Spleen (tissue), 11 donors: ENCODE results near the gene ROBO1. TPM values are rescaled to one million over a fixed set of nuclear protein-coding genes. Genes with fewer than 3 reads are reported as not detected.

ENCODE experiments used
- DNase-seq: peaks from one replicate; pipeline ENCODE4 v3.0.0-alpha.2; 2020
- H3K27ac ChIP-seq, 8 donors: fragments of 200-600 bp; sonication (generic) in 7 of 8; 1 replicate in 4 of 8; 2 replicates in 4 of 8; pipeline versions ENCODE4 v1.5.0 to v1.8.0; 2016 to 2021; ENCODE audit warnings: inconsistent platforms in 4 of 8, mild to moderate bottlenecking in 4 of 8, moderate library complexity in 1 of 8
- H3K27me3 ChIP-seq, 7 donors: fragments of 200-600 bp; sonication (generic) in 6 of 7; replicated peaks in 1 of 7; 1 replicate in 4 of 7; 2 replicates in 3 of 7; pipeline versions ENCODE4 v1.5.0 to v1.8.0; 2016 to 2021; ENCODE audit warnings: inconsistent platforms in 3 of 7, mild to moderate bottlenecking in 1 of 7
- H3K36me3 ChIP-seq, 6 donors: fragments of 200-600 bp; sonication (generic) in 5 of 6; 1 replicate in 4 of 6; 2 replicates in 2 of 6; pipeline versions ENCODE4 v1.5.0 to v1.8.0; 2016 to 2021; ENCODE audit warnings: inconsistent platforms in 2 of 6
- H3K4me1 ChIP-seq, 6 donors: fragments of 200-600 bp; sonication (generic) in 5 of 6; 1 replicate in 3 of 6; 2 replicates in 3 of 6; pipeline versions ENCODE4 v1.5.0 to v1.8.0; 2016 to 2021; ENCODE audit warnings: inconsistent platforms in 3 of 6
- H3K4me3 ChIP-seq, 8 donors: fragments of 200-600 bp; sonication (generic) in 7 of 8; 1 replicate in 4 of 8; 2 replicates in 4 of 8; pipeline versions ENCODE4 v1.5.0 to v1.8.0; 2016 to 2021; ENCODE audit warnings: inconsistent platforms in 4 of 8, mild to moderate bottlenecking in 4 of 8, moderate library complexity in 2 of 8
- H3K9me3 ChIP-seq, 8 donors: fragments of 200-600 bp; sonication (generic) in 7 of 8; 1 replicate in 4 of 8; 2 replicates in 4 of 8; pipeline versions ENCODE4 v1.5.0 to v1.8.0; 2016 to 2021; ENCODE audit warnings: inconsistent platforms in 4 of 8
- CTCF ChIP-seq, 11 experiments: fragments of 200-600 bp in 7 of 11; fragments of 450-650 bp in 4 of 11; sonication (generic) in 4 of 11; IDR thresholded peaks in 8 of 11; conservative IDR thresholded peaks in 3 of 11; 1 replicate in 7 of 11; 2 replicates in 4 of 11; pipeline versions ENCODE4 v1.4.0 to v1.8.0; 2016 to 2021; ENCODE audit warnings: antibody characterized with exemption in 11 of 11, inconsistent platforms in 4 of 11, mild to moderate bottlenecking in 1 of 11
- POLR2A ChIP-seq, 3 donors: fragments of 450-650 bp; IDR thresholded peaks; one replicate each; pipeline ENCODE4 v1.5.1; 2017; ENCODE audit warnings: antibody characterized with exemption in 3 of 3, mild to moderate bottlenecking in 1 of 3
- POLR2AphosphoS5 ChIP-seq, 3 donors: sonication (generic); formaldehyde crosslinking; IDR thresholded peaks; one replicate each; pipeline ENCODE4 v1.5.1; 2017; ENCODE audit warnings: antibody characterized with exemption in 3 of 3
- WGBS, 5 donors: extraction: QIAGEN DNeasy Blood & Tissue Kit in 3 of 5; methylation state at CpG; one replicate each; pipeline versions ENCODE4 v1.1.5 to v1.1.7; 2013 to 2018; 5-methylcytosine and 5-hydroxymethylcytosine counted together
- intact Hi-C: fragments of 100-400 bp; cut with DNase I; formaldehyde crosslinking; loops from one replicate; pipeline ENCODE4 v1.15.0; 2023; ENCODE audit warnings: low total_unique reads
- polyA plus RNA-seq, 3 donors: library from polyadenylated mRNA; stranded (reverse); fragments of 200-250 nt; gene quantifications; one replicate each; pipeline ENCODE4 v1.2.1, GENCODE V29; 2013
- total RNA-seq, 7 donors: library from RNA; depleted of rRNA in 3 of 7; stranded (reverse); fragments of >200 nt in 3 of 7; fragmentation: NEBNext Ultra II Directional in 4 of 7; extraction: Animal tissue kit (Norgen Biotek cat#: 25700) in 4 of 7; gene quantifications; one replicate each; pipeline versions ENCODE4 v1.1.0 to v1.2.1, GENCODE V29; 2016 to 2021
- donor health status: healthy with polysubstance abuse.
- donor health status: DM: no; HTN: no; CAD: no; lungs with moderate emphysema.
- donor health status: DM: no; HTN: no; CAD: no.
- donor health status: Bipolar disorder and iron deficiency.
- donor health status: healthy.
- donor health status: DM: no; HTN: no; CAD: no.
- donor health status: DM: yes; HTN: yes; CAD: no.

Gene ROBO1
- total and polyA plus RNA-seq, 10 donors: 3.4 to 37.3 (median 26.0) TPM

- 79 to 92% (median 83%) methylated on average over 3 of the region's 3 CpGs for WGBS, 5 donors
- intact Hi-C loops: no loop called here
- TF ChIP-seq CTCF (IDR thresholded peaks at IDR 0.05 in 8 of 11, conservative IDR thresholded peaks at IDR 0.05 in 3 of 11) (no peak), POLR2A (IDR thresholded peaks at IDR 0.05) (no peak), POLR2AphosphoS5 (IDR thresholded peaks at IDR 0.05) (no peak)
These were observed 1163.5 kb downstream of the ROBO1 start for GRCh38 chr3:78604341-78604740.

DNA sequence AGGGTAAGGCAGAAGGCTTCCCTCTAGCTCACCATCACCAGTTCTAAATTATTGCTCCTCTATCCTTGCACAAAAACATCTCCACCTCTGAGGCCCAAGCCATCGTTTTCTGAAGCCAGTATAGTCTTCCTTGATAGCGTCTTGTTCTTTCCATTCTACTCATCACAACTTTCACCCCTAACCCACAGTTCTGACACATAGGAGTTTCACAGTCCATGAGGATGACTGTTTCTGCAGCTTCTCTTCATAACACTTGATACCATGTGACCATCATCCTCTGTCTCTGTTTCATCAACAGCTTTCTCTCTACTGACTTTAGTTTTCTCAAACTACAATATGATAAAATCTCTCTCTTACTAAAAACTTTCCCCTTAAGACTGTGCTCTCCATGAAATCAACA, 1166.5 kb downstream of the ROBO1 start:
- TF ChIP-seq POLR2A (IDR thresholded peaks at IDR 0.05) (no peak), POLR2AphosphoS5 (IDR thresholded peaks at IDR 0.05) (no peak)
- Histone ChIP-seq H3K9me3 (peaks cover 0 to 2% (median 0%) of the 10 kb centered on the region in 8 donors), H3K4me3 (no peak overlapping the region), H3K27me3 (no peaks in the 10 kb centered on the region), H3K27ac (no peak overlapping the region), H3K36me3 (peaks cover 0 to 4% (median 0%) of the 10 kb centered on the region in 6 donors), H3K4me1 (no peaks in the 10 kb centered on the region)
- 79 to 85% (median 83%) methylated on average over 2 of the region's 2 CpGs for WGBS, 5 donors
- DNase-seq: no peak
- intact Hi-C loops: no loop called here

More at GRCh38 chr3:78604341-78604740, 1163.5 kb downstream of the ROBO1 start:
- Histone ChIP-seq H3K27ac (no peak overlapping the region), H3K4me1 (no peaks in the 10 kb centered on the region), H3K9me3 (peaks cover 0 to 2% (median 0%) of the 10 kb centered on the region in 8 donors), H3K36me3 (peaks cover 0 to 9% (median 0%) of the 10 kb centered on the region in 6 donors), H3K4me3 (no peak overlapping the region), H3K27me3 (no peaks in the 10 kb centered on the region)
- no peak for DNase-seq

DNA sequence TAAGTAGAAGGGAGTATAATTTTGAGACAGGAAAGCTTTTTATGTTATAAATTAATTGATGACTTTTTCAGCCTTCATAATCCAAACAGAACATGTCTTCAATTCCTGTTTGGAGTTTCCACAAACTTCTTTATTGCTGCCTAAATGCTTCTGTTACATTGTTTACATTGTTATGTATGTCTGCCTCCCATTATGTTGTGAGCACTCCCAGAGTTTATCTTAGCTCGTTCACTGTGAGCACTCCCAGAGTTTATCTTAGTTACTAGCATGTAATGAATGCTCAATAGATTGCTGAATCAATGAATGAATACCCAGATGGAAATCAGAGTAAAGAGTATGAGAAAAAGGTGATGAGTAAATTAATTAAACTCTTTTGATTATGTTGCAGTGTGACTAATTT, 1178.0 kb downstream of the ROBO1 start:
- H3K36me3 ChIP-seq: no peaks in the 10 kb centered on the region
- H3K4me1 ChIP-seq: no peaks in the 10 kb centered on the region
- H3K27ac ChIP-seq: no peak overlapping the region
- no peaks in the 10 kb centered on the region for H3K27me3 ChIP-seq
- TF ChIP-seq POLR2A (IDR thresholded peaks at IDR 0.05) (no peak), POLR2AphosphoS5 (IDR thresholded peaks at IDR 0.05) (no peak), CTCF (IDR thresholded peaks at IDR 0.05 in 8 of 11, conservative IDR thresholded peaks at IDR 0.05 in 3 of 11) (no peak)
- no peak overlapping the region for H3K4me3 ChIP-seq
- intact Hi-C loops: no loop called here
- WGBS, 5 donors: 52 to 71% (median 65%) methylated on average over 1 of the region's 1 CpG
- no peak for DNase-seq
- no peaks in the 10 kb centered on the region for H3K9me3 ChIP-seq

- no peak for DNase-seq
- Histone ChIP-seq H3K4me3 (no peak overlapping the region), H3K27ac (no peak overlapping the region), H3K9me3 (no peaks in the 10 kb centered on the region), H3K4me1 (no peaks in the 10 kb centered on the region), H3K27me3 (no peaks in the 10 kb centered on the region), H3K36me3 (no peaks in the 10 kb centered on the region)
- intact Hi-C loops: no loop called here
- 90 to 95% (median 92%) methylated on average over 3 of the region's 3 CpGs for WGBS, 5 donors
- TF ChIP-seq POLR2AphosphoS5 (IDR thresholded peaks at IDR 0.05): no peak
- TF ChIP-seq CTCF (IDR thresholded peaks at IDR 0.05 in 8 of 11, conservative IDR thresholded peaks at IDR 0.05 in 3 of 11): no peak
- TF ChIP-seq POLR2A (IDR thresholded peaks at IDR 0.05): no peak
These were observed 1178.7 kb downstream of the ROBO1 start for GRCh38 chr3:78588906-78589621.
